Liver (tissue), 3 donors: ENCODE results near the gene CYP4F22.

Experiments used
- ATF3 ChIP-seq: IDR thresholded peaks from 2 replicates; pipeline ENCODE4 v1.6.1; 2016; ENCODE audit warnings: antibody characterized with exemption
- CTCF ChIP-seq: fragments of 150-350 bp; IDR thresholded peaks from 2 replicates; pipeline ENCODE4 v1.5.1; 2017; ENCODE audit warnings: improper control_type of control experiment, low read depth, low read length; ENCODE audit not compliant: missing input control
- EGR1 ChIP-seq, 2 donors: IDR thresholded peaks; 2 replicates each; pipeline ENCODE4 v1.6.1; 2016 to 2018; ENCODE audit warnings: antibody characterized with exemption in 2 of 2, low read depth in 2 of 2
- FOXA1 ChIP-seq: IDR thresholded peaks from 2 replicates; pipeline ENCODE4 v1.6.1; 2016; ENCODE audit warnings: antibody characterized with exemption
- GABPA ChIP-seq, 2 donors: IDR thresholded peaks in 1 of 2; conservative IDR thresholded peaks in 1 of 2; 2 replicates each; pipeline ENCODE4 v1.6.1; 2016; ENCODE audit warnings: antibody characterized with exemption in 2 of 2, mild to moderate bottlenecking in 1 of 2, moderate library complexity in 1 of 2
- HNF4A ChIP-seq, 2 donors: conservative IDR thresholded peaks; 2 replicates each; pipeline ENCODE4 v1.6.1; 2016; ENCODE audit warnings: antibody characterized with exemption in 2 of 2, mild to moderate bottlenecking in 2 of 2
- JUND ChIP-seq, 2 donors: IDR thresholded peaks; 2 replicates each; pipeline ENCODE4 v1.6.1; 2016; ENCODE audit warnings: antibody characterized with exemption in 2 of 2
- MAX ChIP-seq: IDR thresholded peaks from 2 replicates; pipeline ENCODE4 v1.6.1; 2016; ENCODE audit warnings: antibody characterized with exemption
- RAD21 ChIP-seq, 2 donors: IDR thresholded peaks; 2 replicates each; pipeline ENCODE4 v1.6.1; 2016; ENCODE audit warnings: antibody characterized with exemption in 2 of 2, mild to moderate bottlenecking in 2 of 2
- REST ChIP-seq: IDR thresholded peaks from 2 replicates; pipeline ENCODE4 v1.6.1; 2016; ENCODE audit warnings: antibody characterized with exemption, mild to moderate bottlenecking
- SP1 ChIP-seq: IDR thresholded peaks from 2 replicates; pipeline ENCODE4 v1.6.1; 2018; ENCODE audit warnings: antibody characterized with exemption, mild to moderate bottlenecking
- TAF1 ChIP-seq: conservative IDR thresholded peaks from 2 replicates; pipeline ENCODE4 v1.6.1; 2016; ENCODE audit warnings: antibody characterized with exemption, mild to moderate bottlenecking
- YY1 ChIP-seq: IDR thresholded peaks from 2 replicates; pipeline ENCODE4 v1.6.1; 2016; ENCODE audit warnings: antibody characterized with exemption, mild to moderate bottlenecking
- ZBTB33 ChIP-seq: IDR thresholded peaks from 2 replicates; pipeline ENCODE4 v1.6.1; 2016; ENCODE audit warnings: antibody characterized with exemption
- donor health status: healthy.
- donor health status: healthy.

GRCh38 chr19:15563325-15563794 lies 55.0 kb downstream of the CYP4F22 start:
- TF ChIP-seq YY1 (no peak), CTCF (no peak), GABPA (IDR thresholded peaks at IDR 0.05 in 1 of 2, conservative IDR thresholded peaks at IDR 0.05 in 1 of 2) (no peak), RAD21 (IDR thresholded peaks at IDR 0.05) (no peak), ZBTB33 (no peak), EGR1 (IDR thresholded peaks at IDR 0.05; ENCODE audit: low read depth in 2 of 2) (no peak), JUND (IDR thresholded peaks at IDR 0.05) (no peak), REST (no peak), TAF1 (no peak), SP1 (no peak), HNF4A (conservative IDR thresholded peaks at IDR 0.05) (no peak), FOXA1 (no peak), ATF3 (no peak), MAX (no peak)
